Upper lobe of left lung (tissue), 6 donors: ENCODE results near the gene KNSTRN. TPM values are rescaled to one million over a fixed set of nuclear protein-coding genes. Genes with fewer than 3 reads are reported as not detected.

Experiments
- ATAC-seq, 2 donors: fragments of 200-7000 bp; cut with Tn5 transposase; one replicate each; pipeline ENCODE4 v1.9.1; 2022; ENCODE audit warnings: mild to moderate bottlenecking in 2 of 2, moderate library complexity in 2 of 2; ENCODE audit not compliant: low FRiP score in 2 of 2
- DNase-seq, 2 donors: peaks; one replicate each; pipeline ENCODE4 v3.0.0-alpha.2; 2019 to 2020
- H3K27ac ChIP-seq, 4 donors: fragments of 200-600 bp; sonication (generic); one replicate each; pipeline ENCODE4 v1.5.1; 2016 to 2019
- H3K27me3 ChIP-seq, 4 donors: fragments of 200-600 bp; sonication (generic); one replicate each; pipeline ENCODE4 v1.5.1; 2017 to 2019
- H3K36me3 ChIP-seq, 4 donors: fragments of 200-600 bp; sonication (generic); one replicate each; pipeline ENCODE4 v1.5.1; 2016 to 2019
- H3K4me1 ChIP-seq, 4 donors: fragments of 200-600 bp; sonication (generic); one replicate each; pipeline ENCODE4 v1.5.1; 2018 to 2019
- H3K4me3 ChIP-seq, 4 donors: fragments of 200-600 bp; sonication (generic); one replicate each; pipeline ENCODE4 v1.5.1; 2017 to 2019; ENCODE audit warnings: mild to moderate bottlenecking in 2 of 4, moderate library complexity in 1 of 4
- H3K9me3 ChIP-seq, 4 donors: fragments of 200-600 bp; sonication (generic); one replicate each; pipeline ENCODE4 v1.5.1; 2018 to 2019
- EP300 ChIP-seq, 4 donors: sonication (generic); formaldehyde crosslinking; IDR thresholded peaks; one replicate each; pipeline ENCODE4 v1.5.1; 2017; ENCODE audit warnings: antibody characterized with exemption in 4 of 4, control low read depth in 2 of 4
- POLR2A ChIP-seq, 4 donors: fragments of 450-650 bp; IDR thresholded peaks; one replicate each; pipeline ENCODE4 v1.5.1; 2016 to 2017; ENCODE audit warnings: antibody characterized with exemption in 4 of 4, mild to moderate bottlenecking in 2 of 4
- POLR2AphosphoS5 ChIP-seq, 2 donors: sonication (generic); formaldehyde crosslinking; IDR thresholded peaks; one replicate each; pipeline ENCODE4 v1.5.1; 2017; ENCODE audit warnings: antibody characterized with exemption in 2 of 2
- WGBS, 2 donors: methylation state at CpG; one replicate each; pipeline ENCODE4 v1.1.5; 2017 to 2018; 5-methylcytosine and 5-hydroxymethylcytosine counted together
- total RNA-seq, 6 donors: library from RNA; depleted of rRNA in 4 of 6; stranded (reverse); fragments of >200 nt in 4 of 6; gene quantifications; one replicate each; pipeline versions ENCODE4 v1.1.0 to v1.2.1, GENCODE V29; 2016 to 2021
- TF ChIP-seq, protein P1 (sequence below), 6 experiments: fragments of 450-650 bp in 4 of 6; fragments of 200-600 bp in 2 of 6; sonication (generic) in 2 of 6; IDR thresholded peaks; one replicate each; pipeline ENCODE4 v1.5.1; 2016 to 2019; ENCODE audit warnings: antibody characterized with exemption in 6 of 6
- donor health status: DM: no; HTN: no; CAD: no; lungs with moderate emphysema.
- donor health status: DM: no; HTN: yes; CAD: no; lungs with severe emphysema.

Gene KNSTRN
- total RNA-seq, 6 donors from 2014 or later: 10.6 to 27.6 (median 17.3) TPM

- ATAC-seq (no peak), DNase-seq (peak in 1 of 2 donors; percentile 54)
- H3K9me3 ChIP-seq: no peaks in the 10 kb centered on the region
- peak overlapping the region; percentile 85 to 95 (median 93) for H3K27ac ChIP-seq
- TF ChIP-seq, protein P1, sequence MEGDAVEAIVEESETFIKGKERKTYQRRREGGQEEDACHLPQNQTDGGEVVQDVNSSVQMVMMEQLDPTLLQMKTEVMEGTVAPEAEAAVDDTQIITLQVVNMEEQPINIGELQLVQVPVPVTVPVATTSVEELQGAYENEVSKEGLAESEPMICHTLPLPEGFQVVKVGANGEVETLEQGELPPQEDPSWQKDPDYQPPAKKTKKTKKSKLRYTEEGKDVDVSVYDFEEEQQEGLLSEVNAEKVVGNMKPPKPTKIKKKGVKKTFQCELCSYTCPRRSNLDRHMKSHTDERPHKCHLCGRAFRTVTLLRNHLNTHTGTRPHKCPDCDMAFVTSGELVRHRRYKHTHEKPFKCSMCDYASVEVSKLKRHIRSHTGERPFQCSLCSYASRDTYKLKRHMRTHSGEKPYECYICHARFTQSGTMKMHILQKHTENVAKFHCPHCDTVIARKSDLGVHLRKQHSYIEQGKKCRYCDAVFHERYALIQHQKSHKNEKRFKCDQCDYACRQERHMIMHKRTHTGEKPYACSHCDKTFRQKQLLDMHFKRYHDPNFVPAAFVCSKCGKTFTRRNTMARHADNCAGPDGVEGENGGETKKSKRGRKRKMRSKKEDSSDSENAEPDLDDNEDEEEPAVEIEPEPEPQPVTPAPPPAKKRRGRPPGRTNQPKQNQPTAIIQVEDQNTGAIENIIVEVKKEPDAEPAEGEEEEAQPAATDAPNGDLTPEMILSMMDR (IDR thresholded peaks at IDR 0.05): no peak
- TF ChIP-seq EP300 (IDR thresholded peaks at IDR 0.05): no peak
- peaks cover 81 to 99% (median 85%) of the 10 kb centered on the region in 4 donors for H3K4me1 ChIP-seq
- no peak overlapping the region for H3K4me3 ChIP-seq
- H3K36me3 ChIP-seq: peaks cover 0 to 23% (median 5%) of the 10 kb centered on the region in 4 donors
- H3K27me3 ChIP-seq: no peaks in the 10 kb centered on the region
- 70 to 84% methylated on average over 11 to 13 of the region's 13 CpGs for WGBS, 2 donors
Measured at GRCh38 chr15:40335938-40336743, 46.4 kb upstream of the KNSTRN start.

- ATAC-seq: no peak
- peaks cover 86 to 99% (median 91%) of the 10 kb centered on the region in 4 donors for H3K4me1 ChIP-seq
Measured at GRCh38 chr15:40336744-40337122, 45.8 kb upstream of the KNSTRN start.

GRCh38 chr15:40337597-40337996, 44.9 kb upstream of the KNSTRN start:
- H3K9me3 ChIP-seq: no peaks in the 10 kb centered on the region
- WGBS, 2 donors: 66 to 79% methylated on average over 3 to 9 of the region's 19 CpGs
- no peak for TF ChIP-seq POLR2A (IDR thresholded peaks at IDR 0.05)
- TF ChIP-seq EP300 (IDR thresholded peaks at IDR 0.05): no peak
- TF ChIP-seq, protein P1 (IDR thresholded peaks at IDR 0.05): no peak
- TF ChIP-seq POLR2AphosphoS5 (IDR thresholded peaks at IDR 0.05): no peak
- peak overlapping the region in 1 of 4 donors; percentile 15 for H3K4me3 ChIP-seq
- peaks cover 86 to 90% (median 88%) of the 10 kb centered on the region in 4 donors for H3K4me1 ChIP-seq
- peaks cover 0 to 23% (median 5%) of the 10 kb centered on the region in 4 donors for H3K36me3 ChIP-seq
- DNase-seq: peak in 1 of 2 donors; percentile 83
- H3K27me3 ChIP-seq: no peaks in the 10 kb centered on the region
- no peak for ATAC-seq
- H3K27ac ChIP-seq: peak overlapping the region in 3 of 4 donors; percentile 2 to 95 (median 93)

More at GRCh38 chr15:40336744-40337122, 45.8 kb upstream of the KNSTRN start:
- peak overlapping the region in 2 of 4 donors; percentile 93 to 95 for H3K27ac ChIP-seq
- H3K4me3 ChIP-seq: no peak overlapping the region
- TF ChIP-seq EP300 (IDR thresholded peaks at IDR 0.05) (no peak), POLR2A (IDR thresholded peaks at IDR 0.05) (no peak), POLR2AphosphoS5 (IDR thresholded peaks at IDR 0.05) (no peak)
- TF ChIP-seq, protein P1 (IDR thresholded peaks at IDR 0.05): no peak
- DNase-seq: no peak
- no peaks in the 10 kb centered on the region for H3K9me3 ChIP-seq
- no peaks in the 10 kb centered on the region for H3K27me3 ChIP-seq
- peaks cover 0 to 23% (median 5%) of the 10 kb centered on the region in 4 donors for H3K36me3 ChIP-seq
- WGBS, 2 donors: 40 to 73% methylated on average over 5 of the region's 5 CpGs

DNA sequence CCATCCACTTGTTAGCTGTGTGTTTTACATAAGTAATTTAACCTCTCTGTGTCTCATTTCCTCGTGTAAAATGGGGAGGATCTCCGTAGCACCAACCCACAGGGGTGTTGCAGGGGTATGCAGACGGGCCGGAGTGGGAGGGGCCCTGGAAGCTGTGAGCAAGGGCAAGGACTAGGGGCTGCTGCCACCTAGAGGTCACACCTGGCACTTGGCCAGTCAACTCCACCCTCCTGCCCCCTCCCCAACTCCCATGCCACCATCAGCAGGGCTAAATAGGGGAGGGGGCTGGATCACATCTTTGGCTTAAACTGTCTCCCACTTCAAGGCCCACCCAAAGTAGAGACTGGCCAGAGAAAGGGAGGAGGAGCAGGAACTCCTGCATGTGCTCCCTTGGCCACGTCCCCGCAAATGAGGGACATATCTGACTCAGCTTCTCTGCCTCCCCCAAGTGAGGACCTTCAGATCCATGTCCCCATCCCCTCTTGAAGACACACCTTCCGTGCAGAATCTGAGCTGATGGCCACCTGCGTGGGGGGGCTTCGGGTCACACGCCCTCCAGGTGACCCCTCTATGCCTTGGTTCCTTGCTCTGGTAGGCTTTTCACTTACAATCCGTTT, 44.4 kb upstream of the KNSTRN start:
- DNase-seq (peak in 1 of 2 donors; percentile 88), ATAC-seq (peak; percentile 28 to 46)
- peak overlapping the region in 1 of 4 donors; percentile 15 for H3K4me3 ChIP-seq
- H3K36me3 ChIP-seq: peaks cover 0 to 23% (median 5%) of the 10 kb centered on the region in 4 donors
- no peak for TF ChIP-seq POLR2AphosphoS5 (IDR thresholded peaks at IDR 0.05)
- TF ChIP-seq, protein P1 (IDR thresholded peaks at IDR 0.05): peak; percentile 59 to 88 (median 78)
- 42 to 50% methylated on average over 9 to 11 of the region's 11 CpGs for WGBS, 2 donors
- H3K9me3 ChIP-seq: no peaks in the 10 kb centered on the region
- peaks cover 85 to 91% (median 89%) of the 10 kb centered on the region in 4 donors for H3K4me1 ChIP-seq
- peak overlapping the region in 3 of 4 donors; percentile 46 to 95 (median 93) for H3K27ac ChIP-seq
- H3K27me3 ChIP-seq: no peaks in the 10 kb centered on the region
